Peyer's patch (tissue), 4 donors: Measurements from ENCODE around the gene KIF12.

Experiments used
- CTCF ChIP-seq, 6 experiments: fragments of 450-650 bp in 4 of 6; fragments of 200-600 bp in 2 of 6; sonication (generic) in 1 of 6; IDR thresholded peaks; one replicate each; pipeline ENCODE4 v1.5.1; 2017 to 2019; ENCODE audit warnings: antibody characterized with exemption in 6 of 6, mild to moderate bottlenecking in 3 of 6, moderate library complexity in 1 of 6
- POLR2A ChIP-seq, 2 donors: fragments of 450-650 bp; IDR thresholded peaks; one replicate each; pipeline ENCODE4 v1.5.1; 2017; ENCODE audit warnings: antibody characterized with exemption in 2 of 2, mild to moderate bottlenecking in 2 of 2, moderate library complexity in 2 of 2

DNA sequence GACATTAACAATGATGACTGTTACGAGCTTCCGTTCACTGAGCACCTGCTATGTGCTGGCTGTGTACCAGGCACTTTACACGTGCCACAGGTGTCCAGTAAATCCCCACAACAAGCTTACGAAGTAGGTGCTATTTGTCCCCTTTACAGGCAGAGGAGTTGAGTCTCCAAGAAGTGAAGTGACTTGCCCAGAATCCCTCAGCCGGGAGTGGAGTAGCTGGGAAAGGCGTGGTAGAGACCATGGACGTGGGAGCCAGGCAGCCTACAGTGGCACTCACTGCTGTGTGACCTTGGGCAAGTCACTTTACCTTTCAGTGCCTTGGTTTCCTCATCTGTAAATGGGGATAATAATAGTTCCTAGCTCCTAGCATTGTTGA lies 20.3 kb downstream of the KIF12 start:
- no peak for TF ChIP-seq CTCF (IDR thresholded peaks at IDR 0.05)
- TF ChIP-seq POLR2A (IDR thresholded peaks at IDR 0.05) = no peak
